HG03457 (cell line): ENCODE data around the gene POLR3H.
"Not testable (repeated sequence)": the region's sequence is repeated elsewhere in the genome, so short reads cannot be mapped to it uniquely, and the experiment has no call there.

Experiments
- ATAC-seq: cut with Tn5 transposase; IDR thresholded peaks from one replicate; pipeline ENCODE4 v1.9.1; 2021; ENCODE audit warnings: moderate number of reproducible peaks; ENCODE audit not compliant: unreplicated experiment

POLR3H gene

DNA sequence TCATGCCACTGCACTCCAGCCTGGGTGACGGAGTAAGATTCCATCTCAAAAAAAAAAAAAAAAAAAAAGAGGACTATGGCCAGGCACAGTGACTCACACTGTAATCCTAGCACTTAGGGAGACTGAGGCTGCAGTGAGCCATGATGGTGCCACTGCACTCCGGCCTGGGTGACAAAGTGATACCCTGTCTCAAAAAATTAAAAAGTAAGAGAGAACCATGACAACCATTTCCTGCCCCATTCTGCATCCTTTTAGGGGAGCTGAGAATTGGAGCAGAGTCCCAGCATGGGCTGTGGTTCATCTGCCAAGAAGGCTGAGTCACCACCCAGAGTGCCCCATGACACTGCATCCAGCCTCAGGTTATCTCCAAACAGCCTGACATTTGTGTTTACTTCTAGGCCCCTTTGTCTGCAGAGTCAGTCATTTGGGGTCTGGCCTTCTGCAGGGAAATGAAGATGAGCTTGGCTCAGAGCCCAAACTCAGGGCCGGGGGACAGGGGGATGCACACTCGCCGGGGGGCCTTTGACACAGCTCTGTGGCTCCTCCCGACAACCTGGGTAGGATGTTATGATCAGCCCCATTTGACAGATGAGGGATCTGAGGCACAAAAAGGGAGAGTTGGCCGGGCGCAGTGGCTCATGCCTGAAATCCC lies 21.3 kb upstream of the POLR3H start:
- no peak for ATAC-seq

DNA sequence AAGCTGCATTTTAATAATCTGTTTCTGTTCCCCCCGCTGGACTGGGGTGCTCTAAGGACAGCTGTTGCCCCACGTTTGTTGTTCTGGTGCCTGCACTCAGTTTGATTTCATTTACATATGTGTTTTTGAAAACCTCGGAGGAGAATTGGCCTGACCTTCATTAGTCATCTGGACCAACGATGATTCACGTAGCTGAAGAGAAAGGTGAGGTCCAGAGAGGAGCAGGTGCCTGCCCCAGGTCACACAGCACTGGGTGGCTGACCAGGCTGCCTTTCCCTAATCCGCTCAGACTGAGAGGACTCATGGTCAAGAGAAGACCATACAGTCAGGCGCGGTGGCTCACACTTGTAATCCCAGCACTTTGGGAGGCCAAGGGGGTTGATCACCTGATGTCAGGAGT lies 20.3 kb upstream of the POLR3H start:
- ATAC-seq: no peak

DNA sequence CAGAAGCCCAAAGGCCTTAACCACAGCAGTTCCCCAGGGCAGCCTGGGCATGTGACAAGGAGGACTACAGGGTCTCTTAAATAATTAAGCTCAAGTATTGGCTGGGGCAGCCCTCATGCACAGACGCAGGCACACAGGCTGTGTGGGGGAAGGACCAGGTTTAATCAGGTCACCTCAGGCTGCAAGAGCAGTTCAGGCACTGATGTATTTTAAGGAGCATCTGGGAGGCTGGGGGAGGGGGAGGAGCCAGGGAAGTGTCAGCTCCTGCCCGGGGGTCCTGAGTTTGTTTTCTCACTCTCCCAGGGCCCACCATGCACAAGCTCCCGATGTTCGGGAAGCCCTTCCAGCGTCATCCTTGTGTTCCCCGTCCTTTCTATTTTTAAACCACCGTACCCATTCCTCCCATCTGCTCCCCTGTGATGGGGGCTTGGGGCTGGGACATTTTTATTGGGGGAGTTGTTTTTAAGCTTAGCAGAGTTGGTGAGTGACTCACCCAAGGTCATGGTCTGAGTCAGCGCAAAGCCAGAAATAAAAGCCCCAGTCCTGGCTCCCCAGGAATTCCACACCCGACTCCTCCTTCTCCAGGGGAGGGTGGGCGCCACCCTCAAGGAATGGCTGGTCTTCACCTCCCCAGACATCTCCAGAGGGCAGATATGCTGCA lies 18.9 kb upstream of the POLR3H start:
- no peak for ATAC-seq

DNA sequence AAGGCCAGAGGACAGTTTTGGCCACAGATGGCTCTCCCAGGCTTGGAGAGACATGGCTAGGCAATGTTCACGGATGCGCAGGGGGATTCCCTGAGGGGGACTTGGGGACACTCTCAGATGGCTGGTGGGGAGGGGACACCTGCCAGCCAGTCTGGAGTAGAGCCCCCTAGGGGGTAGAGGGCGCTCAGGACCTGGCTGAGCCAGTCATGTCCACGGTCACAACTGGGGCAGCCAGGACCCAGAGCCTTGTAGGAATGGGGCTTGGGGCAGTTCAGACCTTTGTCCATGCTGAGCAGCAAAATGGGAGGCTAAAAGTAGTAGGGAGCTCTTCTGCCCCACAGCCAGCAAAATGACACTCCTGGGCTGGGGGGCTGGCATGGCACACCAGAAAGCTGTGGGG lies 18.2 kb upstream of the POLR3H start:
- ATAC-seq: no peak

DNA sequence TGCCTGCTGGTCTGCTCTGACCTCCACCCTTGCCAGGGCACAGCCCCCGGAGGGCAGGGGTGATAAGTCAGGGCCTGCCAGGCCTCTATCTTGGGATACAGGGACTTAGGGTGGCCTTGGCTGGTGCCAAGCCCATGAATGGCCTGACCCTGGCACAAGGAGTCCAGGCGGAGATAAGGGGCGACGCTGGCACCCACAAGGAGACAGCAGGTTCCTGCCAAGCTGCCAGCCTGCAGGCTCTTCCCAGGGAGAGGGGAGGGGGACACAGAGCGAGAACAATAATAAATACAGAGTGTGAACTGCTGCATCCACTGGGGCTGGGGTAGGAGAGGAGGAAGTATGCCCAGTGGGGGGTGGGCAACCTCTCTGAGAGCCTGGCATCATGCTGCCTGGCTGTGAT lies 17.5 kb upstream of the POLR3H start:
- ATAC-seq: no peak

DNA sequence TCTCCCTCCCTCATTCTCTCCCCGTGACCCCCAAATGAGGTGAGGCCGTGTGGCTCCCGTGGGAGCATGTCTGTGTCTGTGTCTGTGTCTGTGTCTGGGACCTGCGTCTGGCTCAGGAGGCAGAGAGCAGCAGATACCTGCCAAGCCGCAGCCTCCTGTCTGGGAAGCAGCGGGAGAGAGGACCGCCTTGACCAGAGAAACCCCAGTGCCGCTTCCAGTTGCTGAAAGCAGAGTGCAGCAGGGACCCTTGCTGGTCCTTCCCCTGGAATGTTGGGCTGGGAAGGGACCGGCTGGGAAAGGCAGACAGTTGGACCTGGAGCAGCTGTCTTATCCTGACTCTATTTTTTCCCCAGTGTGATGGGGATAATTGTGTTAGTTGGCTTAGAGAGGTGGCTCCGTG lies 17.1 kb upstream of the POLR3H start:
- no peak for ATAC-seq

DNA sequence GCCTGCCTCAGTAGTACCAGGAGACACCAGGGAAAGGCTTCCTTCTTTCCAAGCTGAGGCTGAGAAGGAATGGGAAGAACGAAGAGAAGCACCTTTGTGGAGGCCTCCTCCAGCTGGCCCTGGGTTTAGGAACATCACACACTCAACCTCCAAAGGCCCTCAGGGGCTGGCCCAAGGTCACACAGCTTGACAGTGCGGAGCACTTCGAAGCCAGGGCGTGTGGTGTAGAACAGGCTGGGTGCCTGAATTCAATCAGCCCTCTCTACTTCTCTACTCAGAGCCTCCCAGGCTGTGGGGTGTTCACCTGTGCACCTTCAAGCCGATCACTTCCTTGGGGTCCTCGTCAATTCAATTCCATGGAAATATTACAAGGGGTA lies 15.8 kb upstream of the POLR3H start:
- ATAC-seq: no peak

GRCh38 chr22:41558241-41558630 lies 14.0 kb upstream of the POLR3H start:
- ATAC-seq: not testable (repeated sequence)

DNA sequence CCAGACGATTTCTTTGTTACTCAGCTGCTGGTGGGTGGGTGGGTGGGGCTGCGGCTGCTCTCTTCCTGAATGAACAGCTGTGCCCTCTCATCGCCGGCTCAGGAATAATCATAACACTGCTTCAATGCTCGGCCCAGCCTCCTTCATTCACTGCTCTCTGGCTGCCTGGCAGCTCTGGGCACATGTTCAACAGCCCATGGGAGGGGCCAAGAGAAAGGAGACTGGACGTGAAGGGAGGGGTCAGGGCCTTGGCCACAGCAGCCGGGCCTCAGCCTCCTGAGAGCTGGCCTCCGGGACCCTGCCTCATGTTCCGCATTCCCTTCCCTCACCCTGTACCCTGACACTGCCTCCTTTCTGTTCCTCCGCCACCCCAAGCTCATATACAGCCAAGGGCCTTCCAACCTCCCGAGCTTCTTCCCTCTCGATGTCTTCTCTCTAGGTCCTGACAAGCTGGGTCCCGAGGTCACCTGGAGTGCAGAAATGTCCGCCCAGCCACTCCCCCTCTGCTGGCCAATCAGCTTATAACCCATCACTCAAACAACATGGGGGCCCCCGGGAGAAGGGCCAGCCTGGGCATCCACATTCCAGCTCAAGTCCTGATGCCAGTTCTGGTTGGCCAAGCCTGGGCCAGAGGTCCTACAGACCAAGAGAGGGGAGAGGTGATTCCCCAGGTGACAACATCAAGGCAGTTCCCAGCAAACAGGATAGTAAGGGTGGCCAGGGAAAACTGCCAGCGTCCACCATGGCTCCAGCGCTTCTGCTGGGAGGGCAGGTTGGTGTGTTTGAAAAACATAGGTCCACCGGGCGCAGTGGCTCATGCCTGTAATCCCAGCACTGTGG lies 13.4 kb upstream of the POLR3H start:
- no peak for ATAC-seq

- ATAC-seq: no peak
Measured at GRCh38 chr22:41556561-41556960, 12.3 kb upstream of the POLR3H start.

GRCh38 chr22:41555325-41555982 lies 11.2 kb upstream of the POLR3H start:
- no peak for ATAC-seq

DNA sequence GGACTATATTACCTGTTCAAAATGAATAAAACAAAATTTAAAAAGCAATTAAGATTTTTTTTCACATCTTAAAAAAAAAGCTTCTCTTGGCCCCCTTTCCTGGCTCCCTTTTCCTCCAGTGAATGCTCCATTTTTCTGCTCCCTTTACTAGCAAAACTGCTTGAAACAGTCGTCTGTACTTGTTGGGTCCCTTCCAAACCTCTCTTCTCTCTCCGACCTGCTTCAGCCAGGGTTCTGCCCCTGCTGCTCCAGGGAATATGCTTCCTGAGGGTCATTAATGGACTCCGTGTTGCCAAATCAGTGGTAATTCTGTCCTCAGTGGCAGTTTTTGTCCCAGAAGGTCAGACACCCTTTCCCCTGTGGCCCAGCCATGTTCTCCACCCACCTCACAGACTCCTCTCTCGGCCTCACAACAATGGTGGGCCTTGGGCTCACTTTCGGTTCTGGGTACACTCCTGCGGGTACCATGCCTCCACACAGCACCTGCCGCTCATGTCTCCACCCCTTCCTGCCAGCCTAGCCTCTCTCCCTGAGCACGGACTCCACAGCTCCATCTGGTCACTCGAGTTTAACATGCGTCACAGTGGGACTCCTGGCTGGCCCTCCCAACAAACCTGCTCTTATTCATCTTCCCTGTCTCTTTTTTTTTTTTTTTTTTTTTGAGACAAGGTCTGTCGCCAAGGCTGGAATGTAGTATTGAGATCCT lies 7.8 kb upstream of the POLR3H start:
- no peak for ATAC-seq

- no peak for ATAC-seq
Measured at GRCh38 chr22:41550952-41551491, 6.8 kb upstream of the POLR3H start.

GRCh38 chr22:41548830-41549211 lies 4.6 kb upstream of the POLR3H start:
- ATAC-seq: no peak

- no peak for ATAC-seq
Measured at GRCh38 chr22:41544671-41545476, 604 bp upstream of the POLR3H start.

GRCh38 chr22:41542224-41542623 lies 2.0 kb downstream of the POLR3H start:
- ATAC-seq: no peak

DNA sequence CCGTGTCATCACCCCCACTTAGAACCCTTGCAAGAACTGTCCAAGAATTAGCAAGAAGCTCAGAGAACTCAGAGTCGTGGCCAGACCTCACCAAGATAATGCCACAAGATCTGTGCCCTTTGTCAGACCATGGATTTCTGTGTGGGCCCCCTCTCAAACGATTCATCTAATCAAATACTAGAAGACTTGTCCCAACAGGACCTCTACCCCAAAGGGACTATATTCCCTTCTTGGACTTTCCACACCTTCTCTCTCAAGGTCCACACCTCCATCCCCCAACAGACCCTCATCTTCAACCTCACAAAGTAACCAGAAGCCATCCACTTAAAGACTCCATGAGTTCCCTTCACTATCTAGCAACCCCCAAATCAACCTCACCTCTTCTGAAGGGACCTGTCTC lies 2.8 kb downstream of the POLR3H start:
- no peak for ATAC-seq

- no peak for ATAC-seq
Measured at GRCh38 chr22:41540365-41540764, 3.9 kb downstream of the POLR3H start.

- no peak for ATAC-seq
Measured at GRCh38 chr22:41540006-41540315, 4.3 kb downstream of the POLR3H start.
